HCT116 (cell line): ENCODE results near the gene ZFHX2. TPM values are rescaled to one million over a fixed set of nuclear protein-coding genes. Genes with fewer than 3 reads are reported as not detected.

Source experiments
- ATAC-seq: fragments of 200-7000 bp; cut with Tn5 transposase; 2 replicates; pipeline ENCODE4 v1.9.1; 2020; ENCODE audit warnings: mild to moderate bottlenecking, moderate library complexity
- BruUV-seq: library from RNA; stranded (reverse); fragments of 400-500 nt; replicated peaks from 2 replicates; lab custom pipeline; 2021; lab: Mats Ljungman, UMichigan
- CTCF ChIA-PET: fragments of 300-600 bp; sonication (Branson Sonifier 250); formaldehyde crosslinking; loops from one replicate; lab custom pipeline; 2021; ENCODE audit warnings: antibody characterized with exemption; lab: Charles Lee
- POLR2A ChIA-PET: fragments of 300-600, 350-600 bp; sonication (Branson Sonifier 250); formaldehyde crosslinking; loops from one replicate; lab custom pipeline; 2021; ENCODE audit warnings: antibody characterized with exemption; lab: Charles Lee
- RAD21 ChIA-PET, 2 experiments: fragments of 300-600 bp; sonication (Branson Sonifier 250); formaldehyde crosslinking; loops; one replicate each; lab custom pipeline; 2023; ENCODE audit warnings: low total read pairs in 2 of 2; ENCODE audit not compliant: uncharacterized antibody in 2 of 2, unreplicated experiment in 2 of 2, low non-redundant PET in 1 of 2; lab: Charles Lee
- DNase-seq: peaks from one replicate; pipeline ENCODE4 v3.0.0-alpha.2; 2010; ENCODE audit warnings: low read depth, low spot score
- H2AFZ ChIP-seq: fragments of 200-600 bp; shearing (Covaris generic), sonication (generic); 2 replicates; pipeline ENCODE4 v1.6.1; 2017; ENCODE audit warnings: low read depth, mixed run types, mixed read lengths, antibody characterized with exemption, low read length; ENCODE audit not compliant: poor library complexity, severe bottlenecking
- H3K27ac ChIP-seq: 2 replicates; pipeline ENCODE4 v1.5.1; 2012; ENCODE audit warnings: low read depth, low read length
- H3K27me3 ChIP-seq: fragments of 200-600 bp; sonication (generic); 2 replicates; pipeline ENCODE4 v1.6.1; 2016; ENCODE audit warnings: mixed run types, low read length, mixed read lengths; ENCODE audit not compliant: insufficient read depth
- H3K36me3 ChIP-seq, 2 experiments: fragments of 200-500 bp in 1 of 2; fragments of 200-600 bp in 1 of 2; sonication (Bioruptor generic) in 1 of 2; sonication (generic) in 1 of 2; 2 replicates each; pipeline versions ENCODE4 v1.5.1 to v1.6.1; 2014 to 2016; ENCODE audit warnings: low read length in 2 of 2, inconsistent platforms in 1 of 2, mixed read lengths in 1 of 2, mixed run types in 1 of 2; ENCODE audit not compliant: insufficient read depth in 2 of 2, control insufficient read depth in 1 of 2
- H3K4me1 ChIP-seq, 2 experiments: fragments of 200-600 bp in 1 of 2; sonication (generic) in 1 of 2; 2 replicates each; pipeline versions ENCODE4 v1.5.1 to v1.6.1; 2012 to 2017; ENCODE audit warnings: low read length in 2 of 2, inconsistent platforms in 1 of 2, mild to moderate bottlenecking in 1 of 2, mixed read lengths in 1 of 2, mixed run types in 1 of 2, moderate library complexity in 1 of 2; ENCODE audit not compliant: insufficient read depth in 2 of 2, control insufficient read depth in 1 of 2
- H3K4me2 ChIP-seq: fragments of 200-600 bp; sonication (generic); 2 replicates; pipeline ENCODE4 v1.6.1; 2017; ENCODE audit warnings: mixed run types, low read length, mixed read lengths
- H3K4me3 ChIP-seq, 2 experiments: fragments of 200-600 bp in 1 of 2; sonication (generic) in 1 of 2; replicated peaks in 1 of 2; 2 replicates each; pipeline ENCODE4 v1.5.1; 2011 to 2016; ENCODE audit warnings: low read length in 2 of 2, control low read depth in 1 of 2, low read depth in 1 of 2, mild to moderate bottlenecking in 1 of 2, mixed read lengths in 1 of 2, mixed run types in 1 of 2
- H3K79me2 ChIP-seq: fragments of 200-600 bp; sonication (generic); 2 replicates; pipeline ENCODE4 v1.6.1; 2017; ENCODE audit warnings: mild to moderate bottlenecking, mixed run types, low read length, moderate library complexity, mixed read lengths; ENCODE audit not compliant: insufficient read depth
- H3K9ac ChIP-seq: fragments of 200-600 bp; sonication (generic); 2 replicates; pipeline ENCODE4 v1.6.1; 2016; ENCODE audit warnings: low read length, mixed read lengths
- H3K9me2 ChIP-seq: fragments of 200-600 bp; sonication (generic), shearing (Covaris generic); 2 replicates; pipeline ENCODE4 v1.6.1; 2017; ENCODE audit warnings: mixed run types, mild to moderate bottlenecking, moderate library complexity; ENCODE audit not compliant: insufficient read depth
- H3K9me3 ChIP-seq, 2 experiments: fragments of 200-500 bp in 1 of 2; fragments of 200-600 bp in 1 of 2; sonication (Bioruptor generic) in 1 of 2; sonication (generic) in 1 of 2; 2 replicates each; pipeline ENCODE4 v1.6.1; 2014 to 2017; ENCODE audit warnings: low read length in 2 of 2, mixed read lengths in 2 of 2, inconsistent platforms in 1 of 2, low read depth in 1 of 2, mild to moderate bottlenecking in 1 of 2, mixed run types in 1 of 2, moderate library complexity in 1 of 2; ENCODE audit not compliant: control insufficient read depth in 1 of 2, insufficient read depth in 1 of 2
- H4K20me1 ChIP-seq: fragments of 200-600 bp; sonication (generic), shearing (Covaris generic); 2 replicates; pipeline ENCODE4 v1.6.1; 2017; ENCODE audit warnings: mixed run types, mild to moderate bottlenecking, moderate library complexity; ENCODE audit not compliant: insufficient read depth
- ATF3 ChIP-seq: IDR thresholded peaks from 2 replicates; pipeline ENCODE4 v1.6.1; 2012
- CBX3 ChIP-seq: IDR thresholded peaks from 2 replicates; pipeline ENCODE4 v1.6.1; 2012; ENCODE audit warnings: low read depth
- EGR1 ChIP-seq: IDR thresholded peaks from 2 replicates; pipeline ENCODE4 v1.6.1; 2012; ENCODE audit warnings: low read depth
- ELF1 ChIP-seq: IDR thresholded peaks from 2 replicates; pipeline ENCODE4 v1.6.1; 2012; ENCODE audit warnings: low read depth, borderline replicate concordance
- EZH2 ChIP-seq: fragments of 200-600 bp; sonication (generic); IDR thresholded peaks from 2 replicates; pipeline ENCODE4 v1.6.1; 2017; ENCODE audit warnings: antibody characterized with exemption, mixed run types
- EZH2phosphoT487 ChIP-seq: fragments of 200-600 bp; IDR thresholded peaks from 2 replicates; pipeline ENCODE4 v1.6.1; 2018; ENCODE audit warnings: antibody characterized with exemption, borderline replicate concordance
- POLR2A ChIP-seq: IDR thresholded peaks from 2 replicates; pipeline ENCODE4 v1.7.0; 2011; ENCODE audit warnings: borderline replicate concordance; ENCODE audit not compliant: insufficient read depth, insufficient read length; ENCODE audit errors: extremely low read depth
- POLR2AphosphoS5 ChIP-seq: IDR thresholded peaks from 2 replicates; pipeline ENCODE4 v1.6.1; 2011; ENCODE audit warnings: mild to moderate bottlenecking, low read depth, low read length, moderate library complexity
- RAD21 ChIP-seq: IDR thresholded peaks from 2 replicates; pipeline ENCODE4 v1.6.1; 2012; ENCODE audit warnings: low read depth, mild to moderate bottlenecking
- SIN3A ChIP-seq: IDR thresholded peaks from 2 replicates; pipeline ENCODE4 v1.6.1; 2012; ENCODE audit warnings: low read depth
- SP1 ChIP-seq: IDR thresholded peaks from 2 replicates; pipeline ENCODE4 v1.6.1; 2012; ENCODE audit warnings: low read depth
- YY1 ChIP-seq: IDR thresholded peaks from 2 replicates; pipeline ENCODE4 v1.6.1; 2011; ENCODE audit warnings: low read length, low read depth, moderate library complexity, mild to moderate bottlenecking; ENCODE audit not compliant: insufficient replicate concordance; ENCODE audit errors: extremely low read depth
- ZNF274 ChIP-seq: fragments of 200-500 bp; sonication (Bioruptor generic); IDR thresholded peaks from 2 replicates; pipeline ENCODE4 v1.6.1; 2014; ENCODE audit warnings: mild to moderate bottlenecking, low read depth, low read length, inconsistent platforms
- intact Hi-C: fragments of 100-400 bp; cut with micrococcal nuclease; formaldehyde crosslinking; loops from 2 replicates; pipeline ENCODE4 v1.10.0; 2022
- total RNA-seq: library from RNA; stranded (reverse); gene quantifications from one replicate; pipeline ENCODE4 v1.2.1, GENCODE V29; 2021; ENCODE audit not compliant: unreplicated experiment
- TF ChIP-seq, protein P1 (sequence below), 3 experiments: fragments of 200-600 bp in 1 of 3; sonication (generic) in 1 of 3; IDR thresholded peaks in 2 of 3; conservative IDR thresholded peaks in 1 of 3; 2 replicates each; pipeline ENCODE4 v1.5.1; 2012 to 2017; ENCODE audit warnings: low read depth in 2 of 3, low read length in 2 of 3, antibody characterized with exemption in 1 of 3, borderline replicate concordance in 1 of 3, control low read depth in 1 of 3, mild to moderate bottlenecking in 1 of 3, mixed read lengths in 1 of 3, mixed run types in 1 of 3, moderate library complexity in 1 of 3; ENCODE audit not compliant: insufficient read depth in 1 of 3
- TF ChIP-seq, protein P2 (sequence below): IDR thresholded peaks from 2 replicates; pipeline ENCODE4 v1.6.1; 2012; ENCODE audit warnings: low read depth
- TF ChIP-seq, protein P3 (sequence below): IDR thresholded peaks from 2 replicates; pipeline ENCODE4 v1.6.1; 2012

The ZFHX2 gene
- total RNA-seq, 1 experiment from 2014 or later, result 3.6 TPM

- Histone ChIP-seq H3K9ac (no peak overlapping the region), H3K27me3 (no peaks in the 10 kb centered on the region), H4K20me1 (no peaks in the 10 kb centered on the region), H3K9me2 (no peaks in the 10 kb centered on the region), H3K4me1 (no peaks in the 10 kb centered on the region), H3K36me3 (no peaks in the 10 kb centered on the region; a peak in 1 of 4 replicates), H3K4me3 (no peak overlapping the region), H3K9me3 (no peaks in the 10 kb centered on the region), H3K27ac (no peak overlapping the region), H2AFZ (no peak overlapping the region), H3K4me2 (no peak overlapping the region), H3K79me2 (no peaks in the 10 kb centered on the region)
- ChIA-PET POLR2A (no interaction called here), CTCF (no interaction called here), RAD21 (no interaction called here)
- intact Hi-C loops, result no loop called here
- TF ChIP-seq POLR2AphosphoS5 (no peak), SIN3A (no peak), EZH2phosphoT487 (no peak), ATF3 (no peak), POLR2A (no peak), SP1 (no peak), RAD21 (no peak), EGR1 (no peak), ELF1 (no peak), CBX3 (no peak), YY1 (no peak), ZNF274 (no peak), EZH2 (no peak)
- TF ChIP-seq, protein P1, sequence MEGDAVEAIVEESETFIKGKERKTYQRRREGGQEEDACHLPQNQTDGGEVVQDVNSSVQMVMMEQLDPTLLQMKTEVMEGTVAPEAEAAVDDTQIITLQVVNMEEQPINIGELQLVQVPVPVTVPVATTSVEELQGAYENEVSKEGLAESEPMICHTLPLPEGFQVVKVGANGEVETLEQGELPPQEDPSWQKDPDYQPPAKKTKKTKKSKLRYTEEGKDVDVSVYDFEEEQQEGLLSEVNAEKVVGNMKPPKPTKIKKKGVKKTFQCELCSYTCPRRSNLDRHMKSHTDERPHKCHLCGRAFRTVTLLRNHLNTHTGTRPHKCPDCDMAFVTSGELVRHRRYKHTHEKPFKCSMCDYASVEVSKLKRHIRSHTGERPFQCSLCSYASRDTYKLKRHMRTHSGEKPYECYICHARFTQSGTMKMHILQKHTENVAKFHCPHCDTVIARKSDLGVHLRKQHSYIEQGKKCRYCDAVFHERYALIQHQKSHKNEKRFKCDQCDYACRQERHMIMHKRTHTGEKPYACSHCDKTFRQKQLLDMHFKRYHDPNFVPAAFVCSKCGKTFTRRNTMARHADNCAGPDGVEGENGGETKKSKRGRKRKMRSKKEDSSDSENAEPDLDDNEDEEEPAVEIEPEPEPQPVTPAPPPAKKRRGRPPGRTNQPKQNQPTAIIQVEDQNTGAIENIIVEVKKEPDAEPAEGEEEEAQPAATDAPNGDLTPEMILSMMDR (IDR thresholded peaks at IDR 0.05 in 2 of 3, conservative IDR thresholded peaks at IDR 0.05 in 1 of 3; ENCODE audit: borderline replicate concordance in 1 of 3, insufficient read depth in 1 of 3, low read depth in 2 of 3, low read length in 2 of 3), result no peak
- TF ChIP-seq, protein P2, sequence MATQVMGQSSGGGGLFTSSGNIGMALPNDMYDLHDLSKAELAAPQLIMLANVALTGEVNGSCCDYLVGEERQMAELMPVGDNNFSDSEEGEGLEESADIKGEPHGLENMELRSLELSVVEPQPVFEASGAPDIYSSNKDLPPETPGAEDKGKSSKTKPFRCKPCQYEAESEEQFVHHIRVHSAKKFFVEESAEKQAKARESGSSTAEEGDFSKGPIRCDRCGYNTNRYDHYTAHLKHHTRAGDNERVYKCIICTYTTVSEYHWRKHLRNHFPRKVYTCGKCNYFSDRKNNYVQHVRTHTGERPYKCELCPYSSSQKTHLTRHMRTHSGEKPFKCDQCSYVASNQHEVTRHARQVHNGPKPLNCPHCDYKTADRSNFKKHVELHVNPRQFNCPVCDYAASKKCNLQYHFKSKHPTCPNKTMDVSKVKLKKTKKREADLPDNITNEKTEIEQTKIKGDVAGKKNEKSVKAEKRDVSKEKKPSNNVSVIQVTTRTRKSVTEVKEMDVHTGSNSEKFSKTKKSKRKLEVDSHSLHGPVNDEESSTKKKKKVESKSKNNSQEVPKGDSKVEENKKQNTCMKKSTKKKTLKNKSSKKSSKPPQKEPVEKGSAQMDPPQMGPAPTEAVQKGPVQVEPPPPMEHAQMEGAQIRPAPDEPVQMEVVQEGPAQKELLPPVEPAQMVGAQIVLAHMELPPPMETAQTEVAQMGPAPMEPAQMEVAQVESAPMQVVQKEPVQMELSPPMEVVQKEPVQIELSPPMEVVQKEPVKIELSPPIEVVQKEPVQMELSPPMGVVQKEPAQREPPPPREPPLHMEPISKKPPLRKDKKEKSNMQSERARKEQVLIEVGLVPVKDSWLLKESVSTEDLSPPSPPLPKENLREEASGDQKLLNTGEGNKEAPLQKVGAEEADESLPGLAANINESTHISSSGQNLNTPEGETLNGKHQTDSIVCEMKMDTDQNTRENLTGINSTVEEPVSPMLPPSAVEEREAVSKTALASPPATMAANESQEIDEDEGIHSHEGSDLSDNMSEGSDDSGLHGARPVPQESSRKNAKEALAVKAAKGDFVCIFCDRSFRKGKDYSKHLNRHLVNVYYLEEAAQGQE, result no peak
- TF ChIP-seq, protein P3, sequence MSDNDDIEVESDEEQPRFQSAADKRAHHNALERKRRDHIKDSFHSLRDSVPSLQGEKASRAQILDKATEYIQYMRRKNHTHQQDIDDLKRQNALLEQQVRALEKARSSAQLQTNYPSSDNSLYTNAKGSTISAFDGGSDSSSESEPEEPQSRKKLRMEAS, result no peak
- no peak for ATAC-seq
- BruUV-seq, result no TSS peak
- DNase-seq, result no peak
Observed at GRCh38 chr14:23494223-23494622, 57.3 kb downstream of the ZFHX2 start.
